Astrocyte of the cerebellum (primary cell): Measurements from ENCODE around the gene PHC2.

Experiments used
- DNase-seq: peaks from one replicate; pipeline ENCODE4 v3.0.0-alpha.2; 2011; ENCODE audit warnings: low read depth
- H3K4me3 ChIP-seq: 2 replicates; pipeline ENCODE4 v1.5.1; 2011; ENCODE audit warnings: mild to moderate bottlenecking, low read depth, low read length, moderate library complexity
- in situ Hi-C: cut with HindIII; loops from 2 replicates; pipeline ENCODE4 v1.10.0; 2017; ENCODE audit warnings: low sequenced_read_pairs
- TF ChIP-seq, protein P1 (sequence below): IDR thresholded peaks from 2 replicates; pipeline ENCODE4 v1.5.1; 2012; ENCODE audit warnings: low read length, low read depth, moderate library complexity, mild to moderate bottlenecking; ENCODE audit errors: missing control alignments

Gene PHC2

GRCh38 chr1:33305816-33306652, 124.9 kb downstream of the PHC2 start:
- in situ Hi-C loops = no loop called here
- DNase-seq = no peak
- TF ChIP-seq, protein P1, sequence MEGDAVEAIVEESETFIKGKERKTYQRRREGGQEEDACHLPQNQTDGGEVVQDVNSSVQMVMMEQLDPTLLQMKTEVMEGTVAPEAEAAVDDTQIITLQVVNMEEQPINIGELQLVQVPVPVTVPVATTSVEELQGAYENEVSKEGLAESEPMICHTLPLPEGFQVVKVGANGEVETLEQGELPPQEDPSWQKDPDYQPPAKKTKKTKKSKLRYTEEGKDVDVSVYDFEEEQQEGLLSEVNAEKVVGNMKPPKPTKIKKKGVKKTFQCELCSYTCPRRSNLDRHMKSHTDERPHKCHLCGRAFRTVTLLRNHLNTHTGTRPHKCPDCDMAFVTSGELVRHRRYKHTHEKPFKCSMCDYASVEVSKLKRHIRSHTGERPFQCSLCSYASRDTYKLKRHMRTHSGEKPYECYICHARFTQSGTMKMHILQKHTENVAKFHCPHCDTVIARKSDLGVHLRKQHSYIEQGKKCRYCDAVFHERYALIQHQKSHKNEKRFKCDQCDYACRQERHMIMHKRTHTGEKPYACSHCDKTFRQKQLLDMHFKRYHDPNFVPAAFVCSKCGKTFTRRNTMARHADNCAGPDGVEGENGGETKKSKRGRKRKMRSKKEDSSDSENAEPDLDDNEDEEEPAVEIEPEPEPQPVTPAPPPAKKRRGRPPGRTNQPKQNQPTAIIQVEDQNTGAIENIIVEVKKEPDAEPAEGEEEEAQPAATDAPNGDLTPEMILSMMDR = no peak
- no peak overlapping the region for H3K4me3 ChIP-seq

DNA sequence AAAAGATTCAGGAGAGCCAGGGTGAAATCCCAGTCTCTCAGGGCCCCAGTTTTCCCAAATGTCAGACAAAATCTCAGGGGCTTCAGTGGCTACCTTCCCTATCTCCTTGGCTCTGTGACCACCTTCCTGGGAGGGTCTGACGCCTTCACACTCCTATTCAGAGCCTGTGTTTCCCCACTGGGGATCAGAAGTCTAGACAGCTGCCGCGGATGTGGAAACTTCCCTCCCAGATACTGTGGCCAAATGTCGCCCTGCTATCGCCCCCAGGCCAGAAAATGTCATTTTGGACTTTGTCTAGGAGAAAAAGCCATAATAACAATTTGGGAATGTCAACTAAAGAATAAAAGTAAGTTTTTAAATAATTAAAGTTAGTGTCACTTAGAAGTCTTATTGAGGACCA, 125.9 kb downstream of the PHC2 start:
- in situ Hi-C loops = no loop called here
- TF ChIP-seq, protein P1 = no peak
- no peak for DNase-seq
- no peak overlapping the region for H3K4me3 ChIP-seq

- DNase-seq = no peak
- in situ Hi-C loops = no loop called here
- H3K4me3 ChIP-seq = no peak overlapping the region
- TF ChIP-seq, protein P1 = no peak
Observed at GRCh38 chr1:33302325-33302724, 128.6 kb downstream of the PHC2 start.

GRCh38 chr1:33301273-33301984, 129.5 kb downstream of the PHC2 start:
- in situ Hi-C loops = no loop called here
- DNase-seq = no peak
- TF ChIP-seq, protein P1 = no peak
- no peak overlapping the region for H3K4me3 ChIP-seq

GRCh38 chr1:33300673-33301072, 130.2 kb downstream of the PHC2 start:
- in situ Hi-C loops = no loop called here
- DNase-seq = peak; percentile 81
- TF ChIP-seq, protein P1 = no peak
- no peak overlapping the region for H3K4me3 ChIP-seq

GRCh38 chr1:33299461-33300155, 131.3 kb downstream of the PHC2 start:
- TF ChIP-seq, protein P1 = no peak
- in situ Hi-C loops = no loop called here
- no peak for DNase-seq
- H3K4me3 ChIP-seq = no peak overlapping the region
